NCI-H526 (cell line): Measurements from ENCODE around the gene POLR1F.

Experiments used
- DNase-seq, 2 experiments: peaks; one replicate each; lab custom pipeline; 2025; lab: John Stamatoyannopoulos, UW

POLR1F gene

DNA sequence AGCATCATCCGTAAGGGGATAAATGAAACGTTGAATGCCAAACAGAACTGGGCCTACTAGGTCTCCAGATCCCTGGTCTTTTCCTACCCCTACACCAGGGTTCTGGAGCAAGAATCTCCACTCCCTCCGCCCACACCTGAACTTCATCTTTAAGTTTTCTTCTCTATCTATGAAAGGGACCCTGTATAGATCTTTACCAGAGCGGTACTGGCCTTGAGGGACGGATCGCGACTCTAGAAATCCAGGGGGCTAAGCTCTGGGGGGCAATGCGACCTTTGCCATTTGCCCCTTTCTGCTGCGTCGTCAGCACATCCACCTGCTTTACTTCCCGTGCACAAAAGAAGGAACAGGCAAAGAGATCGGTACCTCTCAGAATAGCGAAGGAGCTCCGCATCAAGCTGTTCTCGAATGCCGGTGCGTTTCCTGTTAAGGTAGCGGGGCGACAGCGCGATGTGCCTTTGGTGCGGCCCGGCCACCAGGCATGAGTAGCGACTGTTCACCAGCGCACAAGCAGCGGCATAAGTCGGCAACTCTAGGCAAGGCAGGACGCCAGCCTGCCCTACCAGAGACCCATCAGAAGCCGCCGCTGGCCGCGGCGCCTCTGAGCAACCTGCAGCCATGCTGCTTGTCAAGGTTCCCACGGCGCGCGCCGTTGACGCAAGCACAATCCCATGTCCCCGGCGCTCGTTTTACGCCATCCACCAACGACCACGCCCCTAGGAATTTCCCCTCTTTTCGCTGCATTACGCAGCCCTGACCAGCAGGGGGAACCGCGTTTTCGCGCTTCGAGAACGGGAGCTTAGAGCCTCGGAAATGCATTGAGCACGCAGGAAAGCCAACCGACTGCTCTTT lies at the start of gene POLR1F:
POLR1F (minus strand) TSS at position 641 of the 852 bp plus-strand sequence; CDS start at position 620, 21 bp downstream.
- peak; percentile 91 to 96 for DNase-seq

- peak; percentile 7 to 57 for DNase-seq
Observed at GRCh38 chr7:19754521-19755116, 45.8 kb upstream of the POLR1F start.

- DNase-seq, result no peak
Observed at GRCh38 chr7:19752020-19752419, 43.2 kb upstream of the POLR1F start.

DNA sequence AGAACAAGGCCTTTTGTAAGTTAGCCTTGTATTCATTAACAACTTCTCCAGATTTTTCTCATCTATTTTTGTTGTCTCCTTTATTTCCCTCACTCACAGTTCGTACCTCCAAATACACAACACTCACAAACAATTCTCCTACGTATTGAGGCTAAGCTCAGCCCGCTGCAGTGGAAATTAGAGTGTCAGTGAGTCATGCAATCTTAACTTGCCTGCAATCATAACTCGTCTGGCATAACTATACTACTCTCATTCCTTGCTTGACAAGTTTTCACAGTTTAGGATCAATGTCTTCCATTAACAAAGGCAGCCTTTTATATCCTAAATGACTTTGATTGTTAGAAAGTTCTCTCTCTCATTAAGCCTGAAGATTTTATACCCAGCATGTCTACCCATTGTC lies 40.8 kb upstream of the POLR1F start:
- DNase-seq, result no peak

GRCh38 chr7:19747740-19748339 lies 39.0 kb upstream of the POLR1F start:
- DNase-seq, result peak; percentile 33 to 58

DNA sequence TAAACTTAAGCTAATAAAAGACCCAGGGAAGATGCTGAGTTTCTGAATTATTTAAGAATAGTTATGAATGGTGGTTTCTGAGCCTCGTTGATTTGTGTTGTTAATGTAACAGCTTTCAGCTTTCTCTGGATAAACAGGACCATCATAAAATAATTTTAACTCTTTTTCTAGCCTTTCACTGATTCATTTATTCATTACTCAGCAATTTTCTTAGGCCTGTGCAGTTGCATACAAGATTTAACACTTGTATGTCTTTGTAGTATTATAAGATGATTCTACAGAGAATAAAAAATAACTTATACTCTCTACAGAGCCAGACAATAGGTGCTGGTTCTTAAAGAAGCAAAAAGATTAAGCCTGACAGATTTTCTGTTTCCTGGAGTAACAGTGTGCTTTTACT lies 35.2 kb upstream of the POLR1F start:
- no peak for DNase-seq

- no peak for DNase-seq
Observed at GRCh38 chr7:19728716-19729115, 19.9 kb upstream of the POLR1F start.

DNA sequence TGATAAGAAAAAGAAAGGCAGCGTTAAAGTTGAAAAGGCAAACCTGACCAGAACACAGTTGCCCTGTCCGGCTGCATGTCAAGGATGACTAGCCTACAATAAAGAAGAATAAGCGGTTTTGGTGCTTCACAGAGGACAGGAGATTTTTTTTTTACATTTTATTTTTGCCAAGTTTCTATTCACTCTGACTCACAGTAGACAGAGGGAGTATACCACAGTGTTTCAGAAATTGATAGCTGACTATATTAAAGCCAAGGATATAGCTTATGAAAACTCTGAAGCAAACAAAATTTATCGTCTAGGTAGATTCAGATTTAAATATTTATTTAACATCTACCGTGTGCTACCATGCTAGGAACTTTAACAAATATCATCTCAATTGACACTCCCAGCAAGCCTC lies 16.9 kb upstream of the POLR1F start:
- no peak for DNase-seq

GRCh38 chr7:19715499-19715898 lies 6.7 kb upstream of the POLR1F start:
- no peak for DNase-seq

DNA sequence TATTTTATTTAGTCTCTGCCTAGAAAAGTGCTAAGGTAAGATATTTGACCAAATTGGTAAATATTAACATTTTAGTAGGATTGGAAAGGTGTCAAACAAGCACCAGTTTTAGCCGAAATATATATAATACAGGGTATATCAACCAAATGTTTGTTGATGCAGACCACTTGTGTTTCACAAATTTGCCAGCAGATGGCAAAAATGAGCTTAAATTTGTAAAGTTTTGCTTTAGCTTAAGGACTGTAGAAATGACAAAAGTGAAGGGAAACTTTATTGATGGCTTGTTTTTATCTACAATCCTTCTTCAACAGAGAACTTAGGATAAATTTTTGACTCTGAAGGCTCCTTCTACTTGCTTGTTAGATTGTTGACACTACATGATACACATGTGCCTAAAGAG lies 4.8 kb upstream of the POLR1F start:
- peak in 1 of 2 experiments; percentile 25 for DNase-seq

- DNase-seq, result peak in 1 of 2 experiments; percentile 28
Observed at GRCh38 chr7:19709249-19709578, 377 bp upstream of the POLR1F start.

DNA sequence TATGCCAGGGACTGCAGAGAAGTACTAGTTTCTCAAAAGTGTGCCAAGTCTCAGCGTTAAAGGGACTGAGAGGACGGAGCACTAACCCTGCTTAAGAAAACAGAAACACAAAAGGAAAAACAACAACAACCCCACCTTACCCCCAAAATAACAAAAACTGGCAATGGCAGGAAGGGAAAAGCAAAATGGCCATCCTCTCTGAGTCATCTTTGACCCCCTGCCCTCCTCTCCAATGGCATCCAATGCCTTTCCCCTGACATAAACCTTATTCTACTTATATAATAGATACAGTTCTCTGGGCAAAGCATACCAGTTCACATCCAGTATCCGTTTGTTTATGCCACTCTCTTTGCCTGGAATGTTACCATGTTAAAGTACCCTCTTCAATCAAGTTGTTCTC lies 1.6 kb downstream of the POLR1F start:
- DNase-seq, result no peak

DNA sequence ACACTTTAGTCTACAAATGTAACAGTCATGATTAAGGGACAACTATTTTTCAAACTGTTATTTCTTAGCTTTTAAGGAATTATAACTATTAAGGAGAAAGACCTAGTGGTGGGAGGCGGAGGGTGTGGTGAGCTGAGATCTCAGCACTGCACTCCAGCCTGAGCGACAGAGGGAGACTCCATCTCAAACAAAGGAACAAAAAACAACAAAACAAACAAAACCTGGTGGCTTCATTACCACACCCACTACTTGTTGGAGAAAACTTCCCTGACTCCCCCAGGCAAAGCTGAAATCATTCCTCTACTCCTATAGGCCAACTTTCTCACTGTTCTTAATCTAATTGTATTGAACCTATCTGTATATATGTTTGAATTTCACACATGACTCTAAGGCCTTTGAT lies 3.2 kb downstream of the POLR1F start:
- no peak for DNase-seq

DNA sequence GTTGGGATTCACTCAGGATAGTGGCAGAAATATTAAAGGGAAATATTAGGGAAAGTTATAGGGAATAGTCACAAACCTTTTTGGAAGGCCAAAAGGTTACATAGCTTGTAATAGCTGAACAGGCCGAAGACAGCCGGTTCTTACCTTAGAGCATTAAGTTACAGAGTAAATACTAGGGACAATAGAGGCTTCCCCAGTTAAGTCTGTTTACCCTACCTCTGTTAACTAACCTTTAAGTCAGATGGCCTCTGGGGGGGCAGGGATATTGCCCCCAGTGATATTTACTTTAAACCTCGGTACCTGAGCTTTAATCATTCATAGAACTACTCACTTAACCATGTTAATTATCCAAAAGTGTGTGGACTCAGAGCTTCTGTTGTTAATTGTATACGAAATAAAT lies 7.4 kb downstream of the POLR1F start:
- no peak for DNase-seq

- no peak for DNase-seq
Observed at GRCh38 chr7:19700936-19701335, 7.9 kb downstream of the POLR1F start.

DNA sequence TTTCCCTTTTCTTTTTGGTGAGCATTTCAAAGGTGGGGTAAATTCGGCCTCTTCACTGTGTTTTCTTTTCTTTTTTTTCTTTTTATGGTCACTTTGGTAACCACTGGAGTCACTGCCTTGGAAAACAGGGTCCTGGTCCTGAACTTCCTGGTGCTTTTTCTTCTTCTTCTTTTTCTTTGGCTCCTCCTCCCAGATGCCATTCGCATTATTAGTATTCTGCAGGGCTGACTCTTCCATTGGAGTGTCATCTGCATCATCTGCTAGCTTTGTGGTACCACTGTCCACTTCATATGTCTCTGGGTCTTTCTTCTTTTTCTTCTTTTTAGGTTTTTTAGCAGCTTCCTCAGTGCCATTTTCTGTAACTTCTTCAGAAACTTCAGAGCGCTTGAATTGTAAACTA lies 10.5 kb downstream of the POLR1F start:
- DNase-seq, result no peak

- no peak for DNase-seq
Observed at GRCh38 chr7:19696926-19697325, 11.9 kb downstream of the POLR1F start.

GRCh38 chr7:19692111-19692828 lies 16.6 kb downstream of the POLR1F start:
- DNase-seq, result no peak

- DNase-seq, result no peak
Observed at GRCh38 chr7:19690736-19691135, 18.1 kb downstream of the POLR1F start.

GRCh38 chr7:19689130-19689529 lies 19.7 kb downstream of the POLR1F start:
- peak in 1 of 2 experiments; percentile 2 for DNase-seq

GRCh38 chr7:19681596-19681995 lies 27.2 kb downstream of the POLR1F start:
- DNase-seq, result no peak

GRCh38 chr7:19677180-19677579 lies 31.7 kb downstream of the POLR1F start:
- DNase-seq, result no peak

DNA sequence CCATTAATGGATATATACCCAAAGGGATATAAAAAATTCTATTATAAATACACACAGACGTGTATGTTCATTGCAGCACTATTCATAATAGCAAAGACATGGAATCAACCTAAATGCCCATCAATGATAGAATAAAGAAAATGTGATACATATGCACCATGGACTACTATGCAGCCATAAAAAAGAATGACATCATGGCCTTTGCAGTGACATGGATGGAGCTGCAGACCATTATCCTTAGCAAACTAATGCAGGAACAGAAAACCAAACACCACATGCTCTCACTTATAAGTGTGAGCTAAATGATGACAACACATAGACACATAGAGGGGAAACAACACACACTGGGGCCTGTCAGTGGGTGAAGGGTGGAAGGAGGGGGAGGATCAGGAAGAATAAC lies 33.0 kb downstream of the POLR1F start:
- no peak for DNase-seq
